GM23338 (cell line): Measurements from ENCODE around the gene PRKD1. TPM values are rescaled to one million over a fixed set of nuclear protein-coding genes. Genes with fewer than 3 reads are reported as not detected.

Experiments used
- ATAC-seq: fragments of 200-7000 bp; cut with Tn5 transposase; 3 replicates; pipeline ENCODE4 v1.9.1; 2020
- DNase-seq: peaks from one replicate; pipeline ENCODE4 v3.0.0-alpha.2; 2015; ENCODE audit warnings: low spot score
- H2AFZ ChIP-seq: fragments of 200-600 bp; sonication (generic); 2 replicates; pipeline ENCODE4 v1.8.0; 2016; ENCODE audit warnings: antibody characterized with exemption, mild to moderate bottlenecking, moderate library complexity
- H3F3A ChIP-seq: fragments of 200-600 bp; sonication (generic); replicated peaks from 2 replicates; pipeline ENCODE4 v1.8.0; 2017; ENCODE audit warnings: antibody characterized with exemption, mixed run types, low read depth
- H3K27ac ChIP-seq: fragments of 200-600 bp; sonication (generic); 2 replicates; pipeline ENCODE4 v1.6.1; 2016; ENCODE audit warnings: low read depth
- H3K27me3 ChIP-seq: fragments of 200-600 bp; sonication (generic); 2 replicates; pipeline ENCODE4 v1.8.0; 2016; ENCODE audit warnings: mild to moderate bottlenecking, mixed run types, moderate library complexity; ENCODE audit not compliant: insufficient read depth
- H3K36me3 ChIP-seq: fragments of 200-600 bp; sonication (generic); 2 replicates; pipeline ENCODE4 v1.8.0; 2016; ENCODE audit warnings: mild to moderate bottlenecking; ENCODE audit not compliant: insufficient read depth
- H3K4me1 ChIP-seq: fragments of 200-600 bp; sonication (generic); 2 replicates; pipeline ENCODE4 v1.8.0; 2016; ENCODE audit warnings: mild to moderate bottlenecking, moderate library complexity; ENCODE audit not compliant: insufficient read depth
- H3K4me2 ChIP-seq: fragments of 200-600 bp; sonication (generic); 2 replicates; pipeline ENCODE4 v1.7.1; 2017; ENCODE audit warnings: mixed run types
- H3K4me3 ChIP-seq: fragments of 200-600 bp; sonication (generic); 2 replicates; pipeline ENCODE4 v1.6.1; 2016; ENCODE audit warnings: mixed run types
- H3K79me2 ChIP-seq: fragments of 200-600 bp; sonication (generic); replicated peaks from 2 replicates; pipeline ENCODE4 v1.8.0; 2017; ENCODE audit warnings: mild to moderate bottlenecking; ENCODE audit not compliant: insufficient read depth
- H3K9me2 ChIP-seq: fragments of 200-600 bp; sonication (generic); 2 replicates; pipeline ENCODE4 v1.8.0; 2017; ENCODE audit not compliant: insufficient read depth
- H4K20me1 ChIP-seq: fragments of 200-600 bp; sonication (generic); replicated peaks from 2 replicates; pipeline ENCODE4 v1.8.0; 2017; ENCODE audit warnings: mild to moderate bottlenecking; ENCODE audit not compliant: insufficient read depth
- H3K27ac Mint-ChIP-seq: 2 replicates; pipeline ENCODE4 v1.8.0; 2020; ENCODE audit warnings: inconsistent platforms, mild to moderate bottlenecking, moderate library complexity, mixed read lengths
- H3K27me3 Mint-ChIP-seq: 3 replicates; pipeline ENCODE4 v1.8.0; 2022; ENCODE audit warnings: low read depth, mild to moderate bottlenecking, moderate library complexity, mixed read lengths, inconsistent platforms; ENCODE audit not compliant: insufficient read depth, poor library complexity
- H3K36me3 Mint-ChIP-seq: 3 replicates; pipeline ENCODE4 v1.8.0; 2021; ENCODE audit warnings: low read depth, mild to moderate bottlenecking, inconsistent platforms, moderate library complexity, mixed read lengths
- H3K4me1 Mint-ChIP-seq: 3 replicates; pipeline ENCODE4 v1.8.0; 2020; ENCODE audit warnings: mild to moderate bottlenecking, inconsistent platforms, mixed read lengths
- H3K4me3 Mint-ChIP-seq: 3 replicates; pipeline ENCODE4 v1.8.0; 2021; ENCODE audit warnings: moderate library complexity, mild to moderate bottlenecking, inconsistent platforms, mixed read lengths
- H3K9me3 Mint-ChIP-seq: 3 replicates; pipeline ENCODE4 v1.8.0; 2020; ENCODE audit warnings: moderate library complexity, mild to moderate bottlenecking, inconsistent platforms, mixed read lengths
- CREB1 ChIP-seq: fragments of 250-450 bp; sonication (Bioruptor Pico); IDR thresholded peaks from 2 replicates; pipeline ENCODE4 v1.5.0; 2020; ENCODE audit warnings: low read depth, mild to moderate bottlenecking, moderate library complexity
- CTCF ChIP-seq, 2 experiments: fragments of 200-600 bp in 1 of 2; sonication (generic) in 1 of 2; conservative IDR thresholded peaks; 2 replicates each; pipeline versions ENCODE4 v1.5.1 to v1.6.1; 2016 to 2017; ENCODE audit warnings: antibody characterized with exemption in 2 of 2, low read depth in 2 of 2, mild to moderate bottlenecking in 2 of 2, moderate library complexity in 1 of 2
- EZH2 ChIP-seq: fragments of 200-600 bp; sonication (generic); IDR thresholded peaks from one replicate; pipeline ENCODE4 v1.8.0; 2017; ENCODE audit warnings: antibody characterized with exemption, mild to moderate bottlenecking, low read depth; ENCODE audit not compliant: unreplicated experiment
- EZH2phosphoT487 ChIP-seq: fragments of 200-600 bp; sonication (generic); IDR thresholded peaks from one replicate; pipeline ENCODE4 v1.8.1; 2018; ENCODE audit warnings: antibody characterized with exemption; ENCODE audit not compliant: unreplicated experiment
- NANOG ChIP-seq: IDR thresholded peaks from 2 replicates; pipeline ENCODE4 v1.6.1; 2016; ENCODE audit warnings: antibody characterized with exemption, borderline replicate concordance
- REST ChIP-seq: IDR thresholded peaks from one replicate; pipeline ENCODE4 v1.6.1; 2018; ENCODE audit warnings: antibody characterized with exemption; ENCODE audit not compliant: unreplicated experiment
- STAT1 ChIP-seq: IDR thresholded peaks from one replicate; pipeline ENCODE4 v1.6.1; 2016; ENCODE audit warnings: antibody characterized with exemption; ENCODE audit not compliant: unreplicated experiment
- ZNF114 ChIP-seq: fragments of 250-450 bp; sonication (Bioruptor Pico); IDR thresholded peaks from 2 replicates; pipeline ENCODE4 v1.5.0; 2020; ENCODE audit warnings: mild to moderate bottlenecking, moderate library complexity
- ZNF331 ChIP-seq: fragments of 250-450 bp; sonication (Bioruptor Pico); IDR thresholded peaks from 2 replicates; pipeline ENCODE4 v1.5.0; 2020; ENCODE audit warnings: low read depth, mild to moderate bottlenecking, moderate library complexity
- polyA plus RNA-seq: library from polyadenylated mRNA; unstranded; fragments of >200 nt; fragmentation: Nextera tagmentation; extraction: Ambion mirVana; gene quantifications from 2 replicates; pipeline ENCODE4 v1.2.1, GENCODE V29; 2016
- total RNA-seq: library from RNA; depleted of rRNA; stranded (reverse); fragments of >200 nt; shearing (Covaris generic); gene quantifications from 2 replicates; pipeline ENCODE4 v1.2.3, GENCODE V29; 2014
- TF ChIP-seq, protein P1 (sequence below): IDR thresholded peaks from 2 replicates; pipeline ENCODE4 v1.6.1; 2016; ENCODE audit warnings: antibody characterized with exemption

PRKD1 gene
- total and polyA plus RNA-seq, 2 experiments from 2014 or later: 3.1 to 9.7 TPM

GRCh38 chr14:29630566-29631160 is 297.0 kb downstream of the PRKD1 start:
- Mint-ChIP-seq H3K27ac (no peak overlapping the region), H3K4me1 (no peaks in the 10 kb centered on the region), H3K27me3 (no peaks in the 10 kb centered on the region), H3K9me3 (no peaks in the 10 kb centered on the region), H3K4me3 (no peak overlapping the region), H3K36me3 (no peaks in the 10 kb centered on the region)
- H3K36me3 ChIP-seq: no peaks in the 10 kb centered on the region
- H4K20me1 ChIP-seq: no peaks in the 10 kb centered on the region
- no peaks in the 10 kb centered on the region for H3K9me2 ChIP-seq
- H3K27ac ChIP-seq: no peak overlapping the region
- H2AFZ ChIP-seq: no peak overlapping the region
- H3K4me3 ChIP-seq: no peak overlapping the region
- TF ChIP-seq NANOG (no peak), ZNF331 (CRISPR knock-in tag) (no peak), CTCF (conservative IDR thresholded peaks at IDR 0.05; ENCODE audit: low read depth in 2 of 2) (no peak), REST (no peak), EZH2phosphoT487 (no peak), STAT1 (no peak), ZNF114 (CRISPR knock-in tag) (no peak), CREB1 (no peak), EZH2 (no peak)
- TF ChIP-seq, protein P1, sequence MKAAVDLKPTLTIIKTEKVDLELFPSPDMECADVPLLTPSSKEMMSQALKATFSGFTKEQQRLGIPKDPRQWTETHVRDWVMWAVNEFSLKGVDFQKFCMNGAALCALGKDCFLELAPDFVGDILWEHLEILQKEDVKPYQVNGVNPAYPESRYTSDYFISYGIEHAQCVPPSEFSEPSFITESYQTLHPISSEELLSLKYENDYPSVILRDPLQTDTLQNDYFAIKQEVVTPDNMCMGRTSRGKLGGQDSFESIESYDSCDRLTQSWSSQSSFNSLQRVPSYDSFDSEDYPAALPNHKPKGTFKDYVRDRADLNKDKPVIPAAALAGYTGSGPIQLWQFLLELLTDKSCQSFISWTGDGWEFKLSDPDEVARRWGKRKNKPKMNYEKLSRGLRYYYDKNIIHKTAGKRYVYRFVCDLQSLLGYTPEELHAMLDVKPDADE: no peak
- no peaks in the 10 kb centered on the region for H3F3A ChIP-seq
- DNase-seq (no peak), ATAC-seq (no peak)
- H3K27me3 ChIP-seq: no peaks in the 10 kb centered on the region
- no peaks in the 10 kb centered on the region for H3K4me1 ChIP-seq
- no peaks in the 10 kb centered on the region for H3K79me2 ChIP-seq
- H3K4me2 ChIP-seq: no peak overlapping the region
